ENCODE measurements around the gene ZNF616. TPM values are rescaled to one million over a fixed set of nuclear protein-coding genes. Genes with fewer than 3 reads are reported as not detected.

The ZNF616 gene
- total and polyA plus RNA-seq, 11 donors, result 1.7 to 10.0 (median 6.2) TPM

- DNase-seq (no peak), ATAC-seq (no peak)
- no peaks in the 10 kb centered on the region for H3K27me3 ChIP-seq
- TF ChIP-seq CTCF (IDR thresholded peaks at IDR 0.05) (no peak), POLR2A (IDR thresholded peaks at IDR 0.05) (no peak)
- WGBS, 4 donors, result 95 to 99% (median 98%) methylated on average over 3 of the region's 3 CpGs
- no peak overlapping the region for H3K4me3 ChIP-seq
- no peaks in the 10 kb centered on the region for H3K4me1 ChIP-seq
- intact Hi-C loops (cut with DNase I), result no loop called here
- H3K9me3 ChIP-seq, result peaks cover 0 to 100% (median 82%) of the 10 kb centered on the region in 12 donors
- H3K36me3 ChIP-seq, result peaks cover 12 to 100% (median 82%) of the 10 kb centered on the region in 9 donors
- no peak overlapping the region for H3K27ac ChIP-seq
These were observed 19.5 kb downstream of the ZNF616 start for GRCh38 chr19:52120286-52120685.

- WGBS, 4 donors, result 98 to 99% (median 98%) methylated on average over 12 of the region's 12 CpGs
- H3K36me3 ChIP-seq, result peaks cover 12 to 72% (median 46%) of the 10 kb centered on the region in 9 donors
These were observed 24.1 kb downstream of the ZNF616 start for GRCh38 chr19:52115526-52116053.

GRCh38 chr19:52114691-52115090 lies 25.0 kb downstream of the ZNF616 start:
- H3K36me3 ChIP-seq, result peaks cover 12 to 63% (median 39%) of the 10 kb centered on the region in 9 donors
- ATAC-seq (no peak), DNase-seq (no peak)
- intact Hi-C loops (cut with DNase I), result no loop called here
- no peak overlapping the region for H3K27ac ChIP-seq
- H3K27me3 ChIP-seq, result no peaks in the 10 kb centered on the region
- TF ChIP-seq CTCF (IDR thresholded peaks at IDR 0.05) (no peak), POLR2A (IDR thresholded peaks at IDR 0.05) (no peak)
- 97 to 99% (median 98%) methylated on average over 5 of the region's 5 CpGs for WGBS, 4 donors
- H3K9me3 ChIP-seq, result peaks cover 13 to 100% (median 100%) of the 10 kb centered on the region in 12 donors
- no peaks in the 10 kb centered on the region for H3K4me1 ChIP-seq
- H3K4me3 ChIP-seq, result no peak overlapping the region

More at GRCh38 chr19:52115526-52116053, 24.1 kb downstream of the ZNF616 start:
- H3K4me1 ChIP-seq, result no peaks in the 10 kb centered on the region
- H3K27me3 ChIP-seq, result no peaks in the 10 kb centered on the region
- intact Hi-C loops (cut with DNase I), result no loop called here
- no peak for ATAC-seq
- H3K27ac ChIP-seq, result no peak overlapping the region
- DNase-seq, result no peak
- peaks cover 13 to 100% (median 100%) of the 10 kb centered on the region in 12 donors for H3K9me3 ChIP-seq
- no peak overlapping the region for H3K4me3 ChIP-seq
- TF ChIP-seq CTCF (IDR thresholded peaks at IDR 0.05), result no peak
- TF ChIP-seq POLR2A (IDR thresholded peaks at IDR 0.05), result no peak

- intact Hi-C loops (cut with DNase I), result no loop called here
- H3K4me3 ChIP-seq, result no peak overlapping the region
- no peak for TF ChIP-seq CTCF (IDR thresholded peaks at IDR 0.05)
- 80 to 94% (median 84%) methylated on average over 3 of the region's 3 CpGs for WGBS, 4 donors
- DNase-seq, result no peak
- H3K27ac ChIP-seq, result no peak overlapping the region
- peaks cover 13 to 100% (median 97%) of the 10 kb centered on the region in 12 donors for H3K9me3 ChIP-seq
- ATAC-seq, result no peak
- no peaks in the 10 kb centered on the region for H3K27me3 ChIP-seq
- H3K36me3 ChIP-seq, result peaks cover 9 to 42% (median 23%) of the 10 kb centered on the region in 9 donors
- H3K4me1 ChIP-seq, result no peaks in the 10 kb centered on the region
These were observed 27.1 kb downstream of the ZNF616 start for GRCh38 chr19:52112624-52113023.
